ENCODE results near the gene KRTAP29-1.

Gene KRTAP29-1

GRCh38 chr17:41304091-41304490, 1.4 kb upstream of the KRTAP29-1 start:
- ATAC-seq = no peak
- TF ChIP-seq ZFP3 (CRISPR knock-in tag; IDR thresholded peaks at IDR 0.05) (no peak), ISL1 (CRISPR knock-in tag; IDR thresholded peaks at IDR 0.05) (no peak), ZNF565 (CRISPR knock-in tag; conservative IDR thresholded peaks at IDR 0.05; ENCODE audit: low read depth) (no peak), BACH2 (CRISPR knock-in tag; IDR thresholded peaks at IDR 0.05; ENCODE audit: borderline replicate concordance) (no peak), TCF4 (CRISPR knock-in tag; IDR thresholded peaks at IDR 0.05; ENCODE audit: borderline replicate concordance) (no peak), ZNF8 (CRISPR knock-in tag; IDR thresholded peaks at IDR 0.05) (no peak), ZC3H10 (CRISPR knock-in tag; IDR thresholded peaks at IDR 0.05) (no peak), RARB (CRISPR knock-in tag; IDR thresholded peaks at IDR 0.05) (no peak), ZFP30 (CRISPR knock-in tag; IDR thresholded peaks at IDR 0.05) (no peak), CSRNP3 (CRISPR knock-in tag; IDR thresholded peaks at IDR 0.05) (no peak), POU6F1 (CRISPR knock-in tag; IDR thresholded peaks at IDR 0.05; ENCODE audit: borderline replicate concordance, low read depth) (no peak), ZNF70 (CRISPR knock-in tag; IDR thresholded peaks at IDR 0.05) (no peak), PPARA (CRISPR knock-in tag; IDR thresholded peaks at IDR 0.05; ENCODE audit: borderline replicate concordance) (no peak), CSDC2 (CRISPR knock-in tag; IDR thresholded peaks at IDR 0.05) (no peak), GLIS3 (CRISPR knock-in tag; IDR thresholded peaks at IDR 0.05) (no peak), OSR1 (CRISPR knock-in tag; IDR thresholded peaks at IDR 0.05) (no peak), TSHZ2 (CRISPR knock-in tag; IDR thresholded peaks at IDR 0.05) (no peak), CREB5 (CRISPR knock-in tag; IDR thresholded peaks at IDR 0.05; ENCODE audit: low read depth) (no peak), SNAI2 (CRISPR knock-in tag; IDR thresholded peaks at IDR 0.05) (no peak), PATZ1 (CRISPR knock-in tag; IDR thresholded peaks at IDR 0.05; ENCODE audit: borderline replicate concordance) (no peak)

- no peak for ATAC-seq
- TF ChIP-seq ZC3H10 (CRISPR knock-in tag; IDR thresholded peaks at IDR 0.05) (no peak), CSDC2 (CRISPR knock-in tag; IDR thresholded peaks at IDR 0.05) (no peak), ZFP3 (CRISPR knock-in tag; IDR thresholded peaks at IDR 0.05) (no peak), GLIS3 (CRISPR knock-in tag; IDR thresholded peaks at IDR 0.05) (no peak), SNAI2 (CRISPR knock-in tag; IDR thresholded peaks at IDR 0.05) (no peak), BACH2 (CRISPR knock-in tag; IDR thresholded peaks at IDR 0.05; ENCODE audit: borderline replicate concordance) (no peak), TOX (CRISPR knock-in tag; IDR thresholded peaks at IDR 0.05; ENCODE audit: borderline replicate concordance) (no peak), ARNTL (CRISPR knock-in tag; IDR thresholded peaks at IDR 0.05; ENCODE audit: borderline replicate concordance, low read depth) (no peak), PATZ1 (CRISPR knock-in tag; IDR thresholded peaks at IDR 0.05; ENCODE audit: borderline replicate concordance) (no peak)
Measured at GRCh38 chr17:41302981-41303380, 330 bp upstream of the KRTAP29-1 start.
